LNCAP (cell line): ENCODE results near the gene CALN1.

Experiments
- TF ChIP-seq, protein P1 (sequence below): fragments of 450-650 bp; IDR thresholded peaks from 2 replicates; pipeline ENCODE4 v1.5.1; 2017; ENCODE audit warnings: mild to moderate bottlenecking

The CALN1 gene

DNA sequence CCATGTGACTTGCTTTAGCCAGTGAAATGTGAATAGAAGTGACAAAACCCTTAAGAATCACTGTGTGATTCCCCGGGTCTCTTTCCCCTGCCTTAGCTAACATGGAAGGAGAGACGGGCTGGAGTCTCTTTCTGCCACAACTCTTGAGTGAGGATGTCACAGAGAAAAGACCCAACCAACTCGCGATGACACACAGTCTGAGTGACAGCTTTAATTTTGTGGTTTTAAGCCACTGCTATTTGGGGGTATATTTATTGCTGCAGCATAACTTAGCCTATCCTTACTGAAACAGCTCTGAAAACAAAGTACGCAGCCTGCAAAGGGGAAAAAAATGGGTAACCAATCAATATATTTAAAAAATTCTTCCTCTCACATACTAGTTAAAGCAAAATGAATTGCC, 319.4 kb downstream of the CALN1 start:
- TF ChIP-seq, protein P1, sequence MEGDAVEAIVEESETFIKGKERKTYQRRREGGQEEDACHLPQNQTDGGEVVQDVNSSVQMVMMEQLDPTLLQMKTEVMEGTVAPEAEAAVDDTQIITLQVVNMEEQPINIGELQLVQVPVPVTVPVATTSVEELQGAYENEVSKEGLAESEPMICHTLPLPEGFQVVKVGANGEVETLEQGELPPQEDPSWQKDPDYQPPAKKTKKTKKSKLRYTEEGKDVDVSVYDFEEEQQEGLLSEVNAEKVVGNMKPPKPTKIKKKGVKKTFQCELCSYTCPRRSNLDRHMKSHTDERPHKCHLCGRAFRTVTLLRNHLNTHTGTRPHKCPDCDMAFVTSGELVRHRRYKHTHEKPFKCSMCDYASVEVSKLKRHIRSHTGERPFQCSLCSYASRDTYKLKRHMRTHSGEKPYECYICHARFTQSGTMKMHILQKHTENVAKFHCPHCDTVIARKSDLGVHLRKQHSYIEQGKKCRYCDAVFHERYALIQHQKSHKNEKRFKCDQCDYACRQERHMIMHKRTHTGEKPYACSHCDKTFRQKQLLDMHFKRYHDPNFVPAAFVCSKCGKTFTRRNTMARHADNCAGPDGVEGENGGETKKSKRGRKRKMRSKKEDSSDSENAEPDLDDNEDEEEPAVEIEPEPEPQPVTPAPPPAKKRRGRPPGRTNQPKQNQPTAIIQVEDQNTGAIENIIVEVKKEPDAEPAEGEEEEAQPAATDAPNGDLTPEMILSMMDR: no peak

DNA sequence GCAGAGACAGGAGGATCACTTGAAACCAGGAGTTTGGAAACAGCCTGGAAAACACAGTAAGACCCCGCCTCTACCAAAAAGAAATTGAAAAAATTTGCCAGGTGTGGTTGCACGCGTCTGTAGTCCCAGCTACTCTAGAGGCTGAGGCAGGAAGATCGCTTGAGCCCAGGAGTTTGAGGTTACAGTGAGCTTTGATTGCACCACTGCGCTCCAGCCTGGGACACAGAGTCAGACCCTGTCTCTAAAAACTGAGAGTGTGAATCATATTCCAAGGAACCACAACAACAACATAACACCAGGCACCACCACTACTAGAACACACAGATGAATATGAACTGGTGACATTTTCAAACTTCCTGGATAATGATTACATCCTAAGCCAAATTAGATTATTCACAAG, 324.2 kb downstream of the CALN1 start:
- TF ChIP-seq, protein P1: no peak

DNA sequence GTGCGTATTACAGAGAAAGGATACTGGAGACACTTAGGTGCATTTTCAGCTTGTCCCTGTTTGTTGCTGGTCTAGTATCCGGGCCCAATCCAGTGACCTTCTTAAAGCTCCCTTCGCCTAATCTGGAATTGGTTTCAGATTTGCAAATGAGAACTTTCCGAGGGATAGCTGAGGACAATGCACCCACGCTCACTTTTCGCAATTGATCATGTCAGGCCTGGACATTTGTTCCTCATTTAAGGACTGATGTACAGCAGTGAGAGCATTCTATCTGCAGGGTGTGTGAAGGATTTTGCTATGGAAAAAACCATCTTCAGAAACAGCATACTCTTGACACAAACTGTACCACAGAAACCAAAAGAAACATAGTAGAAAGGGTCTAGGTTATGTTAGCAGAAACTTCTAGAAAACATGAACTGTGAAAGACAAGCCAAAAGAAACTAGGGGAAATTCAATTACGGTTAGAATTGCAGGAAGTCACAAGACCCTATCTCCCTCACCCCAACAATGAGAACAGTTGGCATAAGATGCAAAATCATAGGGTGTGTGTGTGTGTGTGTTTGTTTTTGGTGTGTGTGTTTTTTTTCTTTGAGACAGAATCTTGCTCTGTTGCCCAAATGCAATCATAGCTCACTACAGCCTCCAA, 331.1 kb downstream of the CALN1 start:
- TF ChIP-seq, protein P1: no peak

DNA sequence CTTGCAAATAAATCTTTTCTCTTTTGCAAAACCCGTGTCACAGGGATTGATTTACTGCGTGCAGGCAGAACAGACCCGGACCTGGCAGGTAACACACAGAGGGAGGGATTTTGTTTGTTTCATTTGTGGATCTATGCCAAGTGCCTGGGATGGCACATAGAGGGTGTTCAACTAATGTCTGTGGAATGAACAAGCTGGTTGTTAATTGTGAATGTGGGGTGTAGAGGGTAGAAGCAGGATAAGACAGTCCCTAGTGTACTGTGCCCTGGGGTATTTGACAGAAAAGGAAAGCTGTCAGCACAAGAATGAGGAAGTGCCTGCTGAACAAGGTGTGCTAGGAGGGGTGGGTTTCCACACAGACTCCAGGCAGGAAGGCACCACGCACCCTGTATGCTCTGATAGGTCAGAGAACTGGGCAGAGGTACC, 331.8 kb downstream of the CALN1 start:
- TF ChIP-seq, protein P1: no peak

DNA sequence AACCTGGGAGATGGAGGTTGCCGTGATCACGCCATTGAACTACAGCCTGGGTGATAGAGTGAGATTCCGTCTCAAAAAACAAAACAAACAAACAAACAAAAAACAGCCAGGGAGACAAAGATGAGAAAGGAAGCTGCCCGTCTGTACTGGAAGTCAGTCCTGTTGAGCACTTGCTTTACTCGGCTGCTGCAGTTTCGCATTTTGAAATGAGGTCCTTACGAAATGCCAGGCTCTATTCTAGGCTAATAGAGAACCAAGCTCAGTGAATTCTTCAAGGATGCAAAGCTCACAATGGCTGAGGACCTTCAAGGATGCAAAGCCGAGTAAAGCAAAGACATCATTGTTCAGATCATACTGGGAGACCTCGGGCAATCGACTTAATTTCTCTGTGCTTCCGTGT, 333.3 kb downstream of the CALN1 start:
- TF ChIP-seq, protein P1: no peak

DNA sequence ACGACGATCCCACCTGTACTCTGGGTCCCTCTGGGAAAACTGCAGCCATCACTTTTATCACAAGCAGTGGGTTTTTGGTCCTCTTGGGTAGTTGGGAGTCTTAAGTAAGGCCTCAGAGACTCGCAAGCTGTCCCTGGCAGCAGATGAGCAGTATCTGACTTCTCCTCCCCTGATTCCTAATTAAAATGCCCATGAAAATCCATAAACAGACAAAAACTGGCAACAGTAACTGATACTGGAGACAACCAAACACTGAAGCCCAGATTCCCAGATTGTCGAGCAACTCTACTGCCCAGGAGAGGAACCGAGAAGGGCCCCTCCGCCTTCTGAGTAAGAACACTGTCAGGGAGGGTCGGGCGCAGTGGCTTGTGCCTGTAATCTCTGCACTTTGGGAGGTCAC, 333.8 kb downstream of the CALN1 start:
- TF ChIP-seq, protein P1: no peak

DNA sequence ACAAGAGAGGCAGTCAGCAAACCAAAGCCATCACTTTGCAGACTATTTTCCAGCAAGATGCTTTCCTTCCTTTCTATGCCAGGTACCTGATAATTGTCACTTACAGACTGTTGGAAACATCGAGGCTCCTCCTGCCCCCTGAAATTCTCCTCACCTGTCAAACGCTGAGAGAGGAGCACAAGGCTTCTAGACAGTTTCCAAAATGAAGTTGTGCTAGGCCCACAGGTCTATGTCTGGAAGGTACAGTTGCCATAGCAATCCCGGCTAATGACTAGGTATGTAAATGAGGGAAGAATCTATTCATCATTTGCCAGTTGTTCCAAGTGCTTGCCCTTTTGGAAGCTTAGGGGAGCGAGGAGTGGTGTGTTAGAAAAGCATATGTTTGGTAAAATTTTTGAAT, 334.4 kb downstream of the CALN1 start:
- TF ChIP-seq, protein P1: no peak

DNA sequence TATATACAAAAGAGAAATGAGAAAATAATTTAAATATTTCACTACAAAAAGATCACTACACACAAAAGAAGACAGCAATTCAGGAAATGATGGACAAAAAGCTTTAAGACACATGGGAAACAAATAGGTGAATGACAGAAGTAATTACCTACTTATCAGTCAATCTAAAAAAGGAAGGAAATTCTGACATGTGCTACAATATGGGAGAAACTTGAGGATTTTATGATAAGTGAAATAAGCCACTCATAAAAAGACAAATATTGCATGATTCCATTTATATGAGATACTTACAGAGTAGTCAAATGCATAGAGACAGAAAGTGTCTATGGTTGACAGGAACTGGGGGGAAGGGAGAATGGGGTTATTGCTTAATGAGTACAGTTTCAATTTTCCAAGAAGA, 339.2 kb downstream of the CALN1 start:
- TF ChIP-seq, protein P1: no peak
